ENCODE results near the gene HOXA1. TPM values are rescaled to one million over a fixed set of nuclear protein-coding genes. Genes with fewer than 3 reads are reported as not detected.
A peak's percentile ranks its signal among the peaks of the same experiment; 100 is the strongest.

The HOXA1 gene
- total RNA-seq, 1 donor from 2014 or later, result 0.77 TPM

DNA sequence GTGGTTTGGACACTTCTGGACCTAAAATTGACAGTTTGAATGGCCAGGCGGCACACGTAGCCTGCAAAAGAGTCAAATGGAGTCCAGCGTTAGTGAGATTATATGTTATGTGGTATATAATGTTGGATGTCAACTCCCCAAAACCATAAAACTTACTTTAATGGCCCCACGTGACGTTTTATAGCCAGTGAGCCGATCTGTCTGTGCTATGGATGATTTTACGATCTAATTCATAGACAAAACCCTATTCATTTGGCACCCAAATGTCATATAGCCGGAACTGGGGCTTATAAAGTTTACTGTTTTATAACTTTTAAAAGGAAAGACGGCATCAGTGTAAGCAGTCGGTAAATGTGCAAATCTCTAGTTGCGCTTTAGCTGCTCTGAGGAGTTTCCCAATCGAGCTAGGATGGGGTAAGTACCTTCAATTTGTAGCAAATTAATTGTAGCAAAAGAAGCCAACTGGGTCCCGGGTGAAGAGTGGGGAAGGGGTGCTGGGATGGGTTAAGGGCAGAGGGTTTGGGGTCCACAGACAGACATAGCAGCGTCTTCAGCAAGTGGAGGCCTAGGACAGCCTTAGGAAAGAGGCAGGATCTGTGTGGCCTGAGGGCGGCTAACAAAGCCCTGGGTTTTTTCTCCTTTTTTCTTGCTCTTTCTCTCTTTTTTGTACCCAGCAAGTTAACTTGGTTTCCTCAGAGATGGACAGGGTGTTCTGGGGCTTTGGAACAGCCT lies 44.5 kb upstream of the HOXA1 start:
- Histone ChIP-seq H3K9me3 (no peaks in the 10 kb centered on the region), H3K4me1 (peaks cover 17% of the 10 kb centered on the region), H3K27ac (peak overlapping the region; percentile 95), H3K27me3 (ENCODE audit: low read depth) (peaks cover 62% of the 10 kb centered on the region), H3K4me3 (peak overlapping the region; percentile 70), H3K36me3 (no peaks in the 10 kb centered on the region)
- TF ChIP-seq, protein P1, sequence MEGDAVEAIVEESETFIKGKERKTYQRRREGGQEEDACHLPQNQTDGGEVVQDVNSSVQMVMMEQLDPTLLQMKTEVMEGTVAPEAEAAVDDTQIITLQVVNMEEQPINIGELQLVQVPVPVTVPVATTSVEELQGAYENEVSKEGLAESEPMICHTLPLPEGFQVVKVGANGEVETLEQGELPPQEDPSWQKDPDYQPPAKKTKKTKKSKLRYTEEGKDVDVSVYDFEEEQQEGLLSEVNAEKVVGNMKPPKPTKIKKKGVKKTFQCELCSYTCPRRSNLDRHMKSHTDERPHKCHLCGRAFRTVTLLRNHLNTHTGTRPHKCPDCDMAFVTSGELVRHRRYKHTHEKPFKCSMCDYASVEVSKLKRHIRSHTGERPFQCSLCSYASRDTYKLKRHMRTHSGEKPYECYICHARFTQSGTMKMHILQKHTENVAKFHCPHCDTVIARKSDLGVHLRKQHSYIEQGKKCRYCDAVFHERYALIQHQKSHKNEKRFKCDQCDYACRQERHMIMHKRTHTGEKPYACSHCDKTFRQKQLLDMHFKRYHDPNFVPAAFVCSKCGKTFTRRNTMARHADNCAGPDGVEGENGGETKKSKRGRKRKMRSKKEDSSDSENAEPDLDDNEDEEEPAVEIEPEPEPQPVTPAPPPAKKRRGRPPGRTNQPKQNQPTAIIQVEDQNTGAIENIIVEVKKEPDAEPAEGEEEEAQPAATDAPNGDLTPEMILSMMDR (IDR thresholded peaks at IDR 0.05), result no peak
- intact Hi-C loops (cut with DNase I), result loop anchor here (5.0 kb wide), 1 partner anchor 283 kb away; no protein-coding TSS in a partner anchor
- DNase-seq (no peak), ATAC-seq (no peak)

GRCh38 chr7:27139334-27140125 lies 43.7 kb upstream of the HOXA1 start:
- no peak for ATAC-seq
- no peak for DNase-seq
- intact Hi-C loops (cut with DNase I), result loop anchor here (5.0 kb wide), 1 partner anchor 282 kb away; no protein-coding TSS in a partner anchor
- no peaks in the 10 kb centered on the region for H3K36me3 ChIP-seq
- H3K4me3 ChIP-seq, result peak overlapping the region; percentile 70
- peaks cover 25% of the 10 kb centered on the region for H3K4me1 ChIP-seq
- H3K27ac ChIP-seq, result peak overlapping the region; percentile 95
- H3K9me3 ChIP-seq, result no peaks in the 10 kb centered on the region
- H3K27me3 ChIP-seq (ENCODE audit: low read depth), result peaks cover 55% of the 10 kb centered on the region
- TF ChIP-seq, protein P1 (IDR thresholded peaks at IDR 0.05), result no peak

- TF ChIP-seq, protein P1 (IDR thresholded peaks at IDR 0.05), result no peak
- Histone ChIP-seq H3K4me1 (peaks cover 31% of the 10 kb centered on the region), H3K27ac (peak overlapping the region; percentile 95), H3K9me3 (no peaks in the 10 kb centered on the region), H3K4me3 (peak overlapping the region; percentile 70), H3K36me3 (no peaks in the 10 kb centered on the region), H3K27me3 (ENCODE audit: low read depth) (peaks cover 52% of the 10 kb centered on the region)
- DNase-seq, result no peak
- no peak for ATAC-seq
- intact Hi-C loops (cut with DNase I), result no loop called here
Observed at GRCh38 chr7:27138985-27139333, 43.2 kb upstream of the HOXA1 start.

GRCh38 chr7:27138472-27138871 lies 42.7 kb upstream of the HOXA1 start:
- no peak for ATAC-seq
- no peak for DNase-seq

DNA sequence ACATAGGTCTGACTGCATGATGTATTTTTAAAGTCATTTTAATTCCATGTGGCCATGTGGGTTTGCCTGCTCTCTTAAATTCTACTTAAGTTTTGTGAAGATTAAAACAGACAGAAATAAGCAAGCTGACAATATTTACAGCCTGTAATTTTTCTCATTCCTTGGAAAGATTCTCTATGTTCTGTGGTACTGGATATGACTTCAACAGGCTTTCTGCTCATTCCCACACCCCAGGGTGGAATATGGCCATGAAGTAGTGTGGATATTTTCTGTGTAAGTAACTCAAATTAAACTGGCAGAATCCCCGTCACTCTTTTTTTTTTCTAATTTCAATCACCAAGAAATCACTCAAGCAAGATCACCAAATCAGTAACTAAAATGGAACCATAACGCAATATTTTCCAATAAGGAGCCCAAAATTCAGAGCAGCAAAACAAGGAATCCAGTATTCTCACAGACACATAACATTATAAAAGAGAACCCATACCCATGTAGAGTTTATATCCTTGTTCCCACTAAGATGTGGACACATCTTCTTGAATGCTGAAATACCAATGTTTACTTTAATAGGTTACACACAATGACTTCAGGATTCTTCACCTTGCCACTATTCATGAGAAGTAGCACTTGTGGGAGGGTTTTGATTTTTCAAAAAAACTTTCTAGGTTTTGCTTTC lies 42.0 kb upstream of the HOXA1 start:
- Histone ChIP-seq H3K4me1 (peaks cover 37% of the 10 kb centered on the region), H3K27me3 (ENCODE audit: low read depth) (peaks cover 40% of the 10 kb centered on the region), H3K27ac (peak overlapping the region; percentile 95), H3K9me3 (no peaks in the 10 kb centered on the region), H3K4me3 (peak overlapping the region; percentile 70), H3K36me3 (no peaks in the 10 kb centered on the region)
- ATAC-seq (no peak), DNase-seq (no peak)
- intact Hi-C loops (cut with DNase I), result no loop called here
- TF ChIP-seq, protein P1 (IDR thresholded peaks at IDR 0.05), result no peak

More at GRCh38 chr7:27138472-27138871, 42.7 kb upstream of the HOXA1 start:
- Histone ChIP-seq H3K4me3 (peak overlapping the region; percentile 70), H3K9me3 (no peaks in the 10 kb centered on the region), H3K4me1 (peaks cover 36% of the 10 kb centered on the region), H3K27ac (peak overlapping the region; percentile 95), H3K36me3 (no peaks in the 10 kb centered on the region), H3K27me3 (ENCODE audit: low read depth) (peaks cover 47% of the 10 kb centered on the region)
- intact Hi-C loops (cut with DNase I), result no loop called here
- TF ChIP-seq, protein P1 (IDR thresholded peaks at IDR 0.05), result no peak
